ENCODE results near the gene MTHFSD. TPM values are rescaled to one million over a fixed set of nuclear protein-coding genes. Genes with fewer than 3 reads are reported as not detected.

Gene MTHFSD
- polyA plus RNA-seq, 1 donor = 11.9 TPM

DNA sequence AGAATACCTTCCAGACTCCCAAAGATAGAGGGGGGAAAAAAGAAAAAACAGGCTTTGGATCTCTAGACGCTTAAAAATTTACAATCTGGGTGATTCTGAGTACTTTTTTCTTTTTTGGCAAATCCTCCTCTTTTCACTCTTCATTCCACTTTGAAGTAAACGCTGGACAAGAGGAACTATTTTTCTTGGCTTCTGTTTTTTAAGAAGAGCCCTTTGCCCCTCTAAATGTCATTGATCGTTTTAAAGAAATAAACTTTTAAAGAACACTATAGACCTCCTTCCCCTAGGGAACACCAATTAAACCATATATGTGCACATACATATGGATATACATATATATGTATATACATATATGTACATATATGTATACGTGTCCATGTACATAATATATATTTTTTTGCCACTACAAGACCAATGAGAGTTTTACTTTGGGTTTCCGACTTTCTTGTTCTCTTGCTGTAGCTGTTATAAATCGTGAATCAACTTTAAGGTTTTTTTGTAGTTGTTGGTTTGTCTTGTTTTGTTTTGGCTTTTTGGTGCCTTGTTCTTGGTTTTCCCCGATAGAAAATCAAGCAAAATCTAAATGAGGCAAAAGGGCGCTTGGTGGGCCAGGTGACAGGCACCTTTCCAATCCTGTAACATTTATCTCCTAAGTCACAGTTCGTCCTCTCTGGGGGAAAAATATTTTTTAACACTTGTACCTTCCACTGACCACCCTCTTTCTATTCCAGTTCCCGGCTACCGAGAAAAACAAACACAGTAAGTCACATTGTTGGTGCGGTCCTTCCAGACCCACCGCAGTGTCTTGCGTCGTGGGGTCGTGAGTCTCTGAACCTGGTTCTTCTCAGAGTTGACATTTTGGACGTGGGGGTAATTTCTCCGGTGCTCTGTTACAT is 40.3 kb downstream of the MTHFSD start:
- no peak for DNase-seq (ENCODE audit: low read depth)

DNA sequence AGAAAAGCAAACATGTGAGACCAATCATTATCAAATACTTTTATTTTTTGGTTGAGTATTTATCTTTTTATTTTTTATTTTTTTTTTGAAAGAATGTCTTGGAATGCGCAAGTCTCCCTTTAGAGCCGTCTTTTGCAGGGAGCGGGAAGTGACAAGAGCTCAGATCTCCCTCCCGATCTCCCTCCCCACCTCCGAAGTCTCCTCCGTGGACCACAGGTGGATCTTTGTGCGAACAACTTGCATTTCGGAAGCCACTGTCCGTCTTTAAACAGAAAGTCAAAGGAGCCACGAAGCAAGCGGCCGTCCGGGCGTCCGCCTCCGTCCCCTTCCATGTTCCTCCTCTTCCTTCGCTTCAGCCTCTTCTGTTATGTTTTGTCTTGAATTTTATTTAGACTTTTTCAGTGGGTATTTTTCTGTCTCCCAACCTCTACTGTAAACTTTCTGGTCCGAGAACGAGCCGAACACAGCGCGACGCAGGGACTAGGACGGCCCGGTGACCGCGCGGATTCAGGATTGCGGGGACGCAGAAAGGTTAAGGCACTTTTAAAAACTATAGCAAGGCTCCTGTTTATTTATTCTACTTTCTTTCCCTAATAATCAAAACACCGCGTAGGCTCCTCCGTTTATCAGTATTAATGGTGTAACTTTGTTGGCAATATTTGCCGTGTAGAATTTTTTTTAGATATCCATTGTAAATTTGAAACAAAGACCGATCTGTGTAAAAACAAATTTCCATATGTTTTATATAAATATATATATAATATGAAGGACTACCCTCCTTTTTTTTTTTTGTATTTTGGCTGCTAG is 41.4 kb downstream of the MTHFSD start:
- no peak for DNase-seq (ENCODE audit: low read depth)

DNA sequence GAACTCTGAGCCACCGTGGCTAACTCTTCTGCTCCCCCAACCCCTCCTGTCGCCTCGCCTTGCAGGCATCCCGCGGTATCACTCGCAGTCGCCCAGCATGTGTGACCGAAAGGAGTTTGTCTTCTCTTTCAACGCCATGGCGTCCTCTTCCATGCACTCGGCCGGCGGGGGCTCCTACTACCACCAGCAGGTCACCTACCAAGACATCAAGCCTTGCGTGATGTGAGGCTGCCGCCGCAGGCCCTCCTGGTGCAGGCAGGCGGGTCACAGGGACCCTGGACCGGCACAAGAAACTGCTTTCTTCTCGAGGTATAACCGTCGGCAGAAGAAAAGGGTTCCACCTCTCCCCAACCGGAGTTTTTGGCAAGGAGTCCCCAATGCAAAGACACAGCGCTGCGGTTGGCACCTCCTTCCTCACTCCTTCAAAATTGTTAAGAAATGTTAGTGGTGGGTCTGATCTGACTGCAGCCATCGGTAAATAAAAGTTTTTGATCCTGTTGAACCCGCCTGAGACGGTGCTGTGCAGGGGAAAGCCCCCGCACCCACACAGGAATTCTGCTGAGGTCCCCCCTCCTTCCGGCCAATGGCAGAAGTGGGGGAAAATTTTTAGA is 42.1 kb downstream of the MTHFSD start:
- DNase-seq (ENCODE audit: low read depth) = no peak

DNA sequence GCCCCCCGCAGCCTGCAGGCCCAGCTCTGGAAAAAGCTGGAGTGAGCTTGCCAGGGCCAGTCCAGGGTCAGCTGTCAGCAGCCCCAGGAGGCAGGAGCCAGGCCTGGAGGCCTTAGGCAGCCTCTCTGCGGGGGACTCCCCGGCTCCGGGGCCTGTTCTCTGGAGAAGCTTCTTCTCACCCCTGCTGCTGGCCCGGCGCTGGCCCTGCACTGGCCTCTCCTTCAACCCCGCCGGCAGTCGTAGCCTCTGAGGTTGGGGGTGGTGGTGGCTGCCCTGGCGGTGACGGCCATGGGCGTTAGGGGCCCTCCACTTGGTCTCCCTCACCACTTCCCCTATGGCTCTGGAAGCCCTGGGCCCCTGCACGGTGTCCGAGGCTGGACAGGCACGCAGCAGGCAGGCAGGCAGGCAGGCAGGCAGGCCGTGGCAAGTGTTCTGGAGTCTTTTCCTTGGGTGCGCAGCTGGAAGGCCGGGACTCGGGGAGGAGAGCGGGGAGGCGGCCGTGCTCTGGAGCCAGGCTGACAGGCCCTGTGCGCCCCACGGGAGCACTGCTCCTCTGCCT is 42.7 kb downstream of the MTHFSD start:
- DNase-seq (ENCODE audit: low read depth) = no peak

DNA sequence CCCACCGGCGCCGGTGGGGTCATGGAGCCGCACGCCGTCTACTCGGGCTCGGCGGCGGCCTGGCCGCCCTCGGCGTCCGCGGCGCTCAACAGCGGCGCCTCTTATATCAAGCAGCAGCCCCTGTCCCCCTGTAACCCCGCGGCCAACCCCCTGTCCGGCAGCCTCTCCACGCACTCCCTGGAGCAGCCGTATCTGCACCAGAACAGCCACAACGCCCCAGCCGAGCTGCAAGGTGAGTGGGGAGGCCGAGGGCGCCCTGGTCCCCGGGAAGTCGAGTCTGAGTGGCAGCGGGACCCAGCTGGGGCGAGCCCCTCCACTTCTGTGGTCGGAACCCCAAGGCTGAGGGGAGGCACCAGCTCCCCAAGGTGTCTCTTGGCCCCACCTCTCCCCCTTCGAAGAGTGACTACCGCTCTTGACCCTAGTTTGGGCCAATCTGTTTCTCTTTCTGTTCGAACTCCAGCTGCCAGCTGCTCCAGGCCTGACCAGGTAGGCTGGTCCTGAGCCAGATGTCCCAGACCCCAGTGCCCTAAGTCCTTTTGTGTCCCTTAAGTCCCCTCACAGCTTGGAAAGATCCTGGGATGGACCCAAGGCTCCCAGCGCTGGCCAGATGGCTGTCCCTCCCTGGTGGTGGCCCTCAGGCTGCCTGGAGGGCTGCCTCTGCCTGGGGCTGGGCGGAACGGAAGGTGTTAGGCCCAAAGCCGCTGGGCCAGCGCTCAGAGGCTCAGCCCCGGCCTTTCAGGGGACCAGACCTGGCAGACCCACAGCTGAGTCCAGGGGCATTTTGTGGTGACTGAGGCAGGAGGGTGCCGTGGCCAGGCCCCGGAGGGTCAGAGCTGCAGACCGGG is 43.5 kb downstream of the MTHFSD start:
- DNase-seq (ENCODE audit: low read depth) = no peak

DNA sequence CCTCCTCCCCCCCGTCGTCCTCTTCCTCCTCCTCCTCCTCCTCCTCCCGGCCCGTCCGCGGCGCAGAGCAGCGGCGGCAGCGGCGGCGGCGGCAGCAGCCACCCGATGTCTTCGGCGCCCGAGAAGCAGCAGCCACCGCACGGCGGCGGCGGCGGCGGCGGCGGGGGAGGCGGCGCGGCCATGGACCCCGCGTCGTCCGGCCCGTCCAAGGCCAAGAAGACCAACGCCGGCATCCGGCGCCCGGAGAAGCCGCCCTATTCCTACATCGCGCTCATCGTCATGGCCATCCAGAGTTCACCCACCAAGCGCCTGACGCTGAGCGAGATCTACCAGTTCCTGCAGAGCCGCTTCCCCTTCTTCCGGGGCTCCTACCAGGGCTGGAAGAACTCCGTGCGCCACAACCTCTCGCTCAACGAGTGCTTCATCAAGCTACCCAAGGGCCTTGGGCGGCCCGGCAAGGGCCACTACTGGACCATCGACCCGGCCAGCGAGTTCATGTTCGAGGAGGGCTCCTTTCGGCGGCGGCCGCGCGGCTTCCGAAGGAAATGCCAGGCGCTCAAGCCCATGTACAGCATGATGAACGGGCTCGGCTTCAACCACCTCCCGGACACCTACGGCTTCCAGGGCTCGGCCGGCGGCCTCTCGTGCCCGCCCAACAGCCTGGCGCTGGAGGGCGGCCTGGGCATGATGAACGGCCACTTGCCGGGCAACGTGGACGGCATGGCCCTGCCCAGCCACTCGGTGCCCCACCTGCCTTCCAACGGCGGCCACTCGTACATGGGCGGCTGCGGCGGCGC is 44.4 kb downstream of the MTHFSD start, which contains the start of gene FOXF1:
Gene FOXF1, plus strand, starts transcription at position 63 of the 797 bp plus-strand sequence. Its CDS starts 43 bp downstream, at position 106.
- no peak for DNase-seq (ENCODE audit: low read depth)

DNA sequence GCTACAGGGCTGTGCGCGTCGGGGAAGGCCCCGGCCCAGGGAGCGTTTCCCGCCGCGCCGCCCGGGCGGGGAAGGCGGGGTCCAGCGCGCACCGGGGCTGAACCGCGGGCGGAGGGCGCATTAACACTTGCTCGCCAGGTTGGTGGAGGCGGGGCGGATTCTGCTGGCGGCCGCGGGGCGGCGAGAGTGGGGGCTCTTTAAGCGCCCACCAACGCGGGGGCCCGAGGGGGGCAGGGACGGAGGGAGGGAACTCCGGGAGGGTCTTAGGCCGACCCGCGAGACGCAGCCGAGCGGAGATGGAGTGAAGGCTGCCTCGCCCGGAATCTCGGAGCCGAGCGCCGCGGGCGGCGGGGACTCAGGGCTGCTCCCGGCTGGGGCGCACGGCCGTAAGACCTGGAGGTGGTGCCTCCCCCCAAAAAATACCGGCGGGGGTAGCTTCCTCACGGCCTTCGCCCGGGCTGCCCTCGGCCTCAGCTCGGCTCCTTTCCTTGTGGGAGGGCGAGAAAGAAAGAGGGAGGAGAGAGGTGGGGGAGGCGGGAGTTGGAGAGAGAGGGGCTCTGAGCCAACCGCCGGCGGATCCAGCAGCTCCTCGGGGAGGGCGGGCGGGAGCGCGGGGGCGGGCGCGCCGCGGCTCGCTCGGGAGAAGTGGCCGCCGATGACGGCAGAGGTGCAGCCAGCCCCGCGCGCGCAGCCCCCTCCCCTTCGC is 45.1 kb downstream of the MTHFSD start:
- no peak for DNase-seq (ENCODE audit: low read depth)

DNA sequence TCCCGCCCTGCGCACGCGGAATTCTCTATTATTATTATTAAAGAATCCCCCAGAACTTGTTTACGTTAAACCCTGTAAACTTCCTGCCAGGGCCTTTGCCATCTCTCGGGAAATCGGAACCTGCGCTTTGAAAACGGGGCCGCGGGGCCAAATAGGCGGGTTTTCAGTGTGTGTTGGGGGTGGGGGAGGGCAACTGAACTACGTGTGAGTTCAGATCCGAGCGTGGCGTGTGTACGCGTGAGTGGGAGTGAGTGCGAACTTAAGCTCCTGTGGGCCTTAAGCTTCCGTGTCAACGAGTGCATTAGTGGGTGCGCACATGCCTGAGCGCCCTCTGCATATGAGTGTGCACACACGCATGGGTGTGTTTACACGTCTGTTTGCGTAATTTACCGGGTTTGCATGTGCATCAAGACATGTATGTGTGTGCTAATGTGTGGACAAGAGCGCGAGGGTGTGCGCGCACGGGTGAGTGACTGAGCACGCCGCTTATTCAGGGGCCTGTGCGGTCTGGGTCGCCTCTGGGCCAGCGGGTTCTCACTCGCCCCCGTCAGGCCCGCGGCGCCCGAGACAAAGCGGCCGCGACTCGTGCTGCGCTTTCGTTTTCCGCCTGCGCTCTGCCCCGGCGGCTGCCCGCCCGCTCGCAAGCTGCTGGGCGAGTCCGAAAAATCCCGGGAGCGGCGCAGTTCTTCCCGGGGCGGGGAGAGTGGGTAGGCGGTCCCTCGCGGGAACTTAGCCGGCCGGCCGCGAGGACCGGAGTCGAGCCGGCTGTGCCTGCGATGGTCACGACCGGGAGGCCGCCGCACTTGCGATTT is 45.9 kb downstream of the MTHFSD start:
- DNase-seq (ENCODE audit: low read depth) = no peak

DNA sequence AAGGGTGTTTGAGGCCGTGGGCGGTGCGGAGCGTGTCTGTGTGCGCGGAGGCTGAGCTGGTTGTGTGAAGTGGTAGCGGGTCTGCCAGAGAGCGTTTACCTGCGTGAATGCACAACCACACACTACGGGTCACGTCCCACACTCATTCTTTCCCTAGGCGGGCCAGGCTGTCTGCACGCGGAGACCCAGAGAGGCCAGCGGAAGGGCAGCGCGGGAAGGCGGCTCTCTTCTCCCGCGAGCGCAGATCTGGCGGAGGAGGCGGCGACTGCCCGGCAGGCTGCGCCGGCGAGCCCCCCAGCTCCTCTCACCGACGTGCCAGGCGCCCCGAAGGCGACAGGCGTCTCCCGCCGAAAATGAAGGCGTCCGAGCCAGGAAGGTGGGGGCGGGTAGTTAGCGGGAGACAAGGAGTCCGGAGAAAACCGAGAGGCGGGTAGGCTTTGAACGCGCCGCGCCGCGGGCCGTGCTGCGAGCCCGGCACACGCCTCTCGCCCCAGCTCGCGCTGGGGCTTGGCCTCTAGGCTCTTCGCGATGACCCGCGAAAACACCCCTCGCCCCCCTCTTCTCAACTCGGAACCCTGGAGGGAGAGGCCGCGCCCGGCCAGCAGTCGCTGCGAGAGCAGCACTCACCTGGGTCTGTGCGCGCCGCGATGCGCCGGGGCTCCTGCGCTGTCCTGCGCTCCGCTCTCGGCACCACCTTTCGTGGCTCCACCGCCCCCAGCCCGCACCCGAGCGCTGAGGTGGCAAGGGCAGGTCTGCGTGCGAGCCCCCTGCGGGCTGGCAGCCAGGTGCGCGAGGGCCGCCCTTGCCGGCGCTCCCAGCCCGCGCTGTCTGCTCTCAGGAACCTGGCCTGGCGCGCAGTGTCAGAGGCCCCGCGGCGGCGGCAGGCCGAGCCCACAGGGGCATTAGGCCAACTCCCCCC is 46.7 kb downstream of the MTHFSD start:
- DNase-seq (ENCODE audit: low read depth) = no peak

DNA sequence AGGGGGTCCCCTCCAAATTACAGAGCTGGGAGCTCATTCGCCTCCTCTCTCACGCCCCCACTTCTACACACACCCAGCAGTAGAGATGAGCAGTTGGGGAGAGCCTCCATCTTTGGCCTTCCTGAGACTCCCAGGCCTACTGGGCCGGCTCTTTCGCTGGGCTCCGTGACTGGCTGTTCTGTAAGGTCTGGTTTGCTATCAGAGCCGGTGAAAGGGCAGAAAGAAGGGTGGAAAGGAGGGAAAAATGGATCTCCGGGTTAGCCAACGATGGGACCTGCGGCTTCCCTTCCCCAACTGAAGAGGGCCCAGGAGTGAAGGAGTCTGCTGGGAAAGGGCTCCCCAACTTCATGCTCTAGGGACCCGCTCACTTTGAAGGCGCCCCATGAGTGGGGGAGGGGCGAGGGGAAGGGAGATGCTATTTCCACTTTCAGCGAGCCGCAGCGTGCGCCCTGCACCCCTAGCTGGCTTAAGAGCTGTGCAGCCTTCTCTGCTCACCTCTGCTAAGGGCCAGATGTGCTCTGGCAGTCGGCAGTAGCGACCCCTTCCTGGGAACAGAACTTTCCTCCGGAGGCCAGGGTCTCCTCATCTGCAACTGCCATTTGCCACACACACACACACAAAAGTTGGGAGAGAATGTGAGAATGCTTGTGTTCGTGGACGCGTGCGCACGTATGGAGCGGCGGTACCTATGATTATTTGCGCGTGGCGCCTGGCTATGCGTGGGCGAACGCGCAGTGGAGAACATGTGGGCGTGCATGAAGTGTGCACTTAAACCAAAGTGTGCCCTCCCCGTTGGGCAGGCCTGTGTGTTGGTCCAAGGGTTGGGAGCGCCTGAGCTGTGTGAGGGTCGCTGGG is 47.6 kb downstream of the MTHFSD start:
- DNase-seq (ENCODE audit: low read depth) = no peak

DNA sequence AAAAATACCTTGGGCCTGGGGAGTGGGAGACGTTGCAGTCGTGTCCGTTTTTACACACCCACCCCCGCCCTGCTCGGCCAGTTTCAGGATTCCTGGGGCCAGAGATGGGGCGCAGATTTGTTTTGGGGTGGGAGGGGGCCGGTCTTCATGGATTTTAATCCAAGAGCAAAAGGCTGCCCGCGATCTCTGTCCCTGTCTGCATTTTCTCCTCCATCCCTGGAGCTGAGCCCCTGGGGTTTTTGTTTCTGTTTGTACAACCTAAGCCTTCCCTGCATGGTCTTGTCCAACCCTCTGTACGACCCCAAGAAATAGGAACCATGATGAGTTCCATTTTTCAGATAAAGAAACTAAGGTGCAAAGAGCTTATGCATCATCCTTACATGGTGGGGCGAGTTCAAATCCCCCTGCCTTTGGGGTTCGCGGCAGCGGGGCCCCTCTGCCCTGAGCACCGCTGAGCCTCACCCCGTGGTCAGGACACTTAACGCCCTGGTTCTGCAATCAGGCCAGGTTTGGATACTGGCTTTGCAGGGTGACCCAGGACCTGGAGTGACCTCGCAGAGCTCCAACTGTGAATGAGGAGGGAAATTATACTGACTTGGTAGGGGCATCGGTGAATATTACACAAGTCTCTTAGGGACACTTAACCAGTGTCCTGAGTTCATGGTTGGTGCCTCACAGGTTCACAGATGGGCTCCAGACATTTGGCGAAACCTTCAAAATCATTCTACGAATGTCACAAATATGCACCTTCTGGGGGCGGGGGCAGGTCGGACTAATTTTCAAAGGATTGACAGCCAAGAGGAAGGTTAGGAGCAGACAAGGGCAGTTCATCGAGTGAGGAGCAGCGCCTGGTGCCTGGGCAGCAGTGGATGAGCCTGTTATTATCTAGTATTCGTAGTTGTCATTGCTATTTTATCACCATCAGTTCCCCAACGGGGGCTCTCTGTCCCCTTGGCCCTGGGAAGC is 48.9 kb downstream of the MTHFSD start:
- no peak for DNase-seq (ENCODE audit: low read depth)

DNA sequence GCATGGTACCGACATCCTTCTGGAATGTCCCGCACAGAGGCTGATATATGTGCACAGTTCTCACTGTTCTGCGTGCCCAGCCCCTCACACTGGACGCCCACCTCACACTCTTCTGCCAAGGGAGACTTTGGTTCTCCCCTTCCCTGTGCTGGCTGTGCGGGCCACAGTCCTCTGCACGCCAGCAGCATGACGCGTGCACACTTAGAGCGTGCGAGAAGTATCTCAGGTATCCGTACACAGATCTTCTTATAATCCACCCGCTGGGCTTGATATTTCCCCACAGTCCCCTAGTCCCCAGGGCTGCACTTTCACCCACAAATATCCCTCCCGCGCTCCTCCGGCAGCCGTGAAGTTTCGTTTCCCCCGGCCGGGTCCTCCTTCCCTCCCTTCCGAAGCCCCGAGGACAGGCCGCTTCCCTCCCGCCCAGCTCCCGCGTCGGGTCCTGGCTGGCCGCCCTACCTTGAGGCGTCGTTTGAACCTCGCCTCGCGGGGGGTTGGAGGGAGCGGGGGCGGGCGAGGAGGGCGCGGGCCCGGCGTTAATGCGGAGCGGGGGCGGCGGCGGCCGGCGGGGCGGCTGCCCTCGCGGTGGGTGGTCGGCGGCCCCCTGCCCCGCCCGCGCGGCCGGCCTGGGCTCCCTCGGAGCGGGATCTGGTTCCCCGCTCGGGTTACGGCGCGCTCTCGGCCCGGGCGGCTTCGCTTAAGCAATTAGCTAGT is 49.7 kb downstream of the MTHFSD start:
- DNase-seq (ENCODE audit: low read depth) = no peak

DNA sequence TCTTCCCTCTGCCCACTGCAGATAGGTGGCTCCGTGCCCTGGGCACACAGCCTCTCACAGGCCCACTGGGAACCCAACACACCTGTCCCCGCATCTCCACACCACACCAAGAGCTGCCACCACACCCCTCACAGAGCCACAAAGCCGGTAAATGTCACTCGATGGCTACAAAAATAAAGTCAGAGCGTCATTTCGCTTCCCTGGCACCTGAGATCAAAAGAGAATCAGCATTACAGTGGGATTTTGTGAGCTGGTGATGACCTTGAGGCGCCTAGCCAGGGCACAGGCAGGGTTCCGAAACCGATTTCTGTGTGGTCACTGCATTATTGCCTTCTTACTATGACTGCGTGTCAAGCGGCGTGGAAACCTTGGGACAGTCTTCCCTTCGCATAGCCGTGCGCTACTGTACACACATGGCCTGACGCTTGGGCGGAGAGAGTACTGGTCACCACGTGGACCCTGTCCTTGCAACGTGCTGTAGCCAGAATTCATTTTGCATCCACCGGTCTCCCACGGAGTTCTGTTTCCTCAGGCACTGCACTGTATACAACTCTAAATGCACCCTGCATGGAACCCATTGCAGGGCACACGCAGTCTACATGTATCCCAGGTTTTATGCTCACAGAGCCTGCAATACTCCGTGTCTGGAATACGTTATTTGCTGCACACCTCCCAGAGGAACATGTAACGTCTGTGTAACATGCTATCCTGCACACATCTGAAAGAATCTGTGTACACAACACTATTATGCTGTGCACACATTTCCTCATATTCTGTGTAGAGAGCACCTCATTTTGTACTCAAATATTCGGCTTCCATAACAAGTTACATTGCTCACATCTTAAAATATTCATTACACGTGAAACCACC is 50.5 kb downstream of the MTHFSD start:
- no peak for DNase-seq (ENCODE audit: low read depth)

DNA sequence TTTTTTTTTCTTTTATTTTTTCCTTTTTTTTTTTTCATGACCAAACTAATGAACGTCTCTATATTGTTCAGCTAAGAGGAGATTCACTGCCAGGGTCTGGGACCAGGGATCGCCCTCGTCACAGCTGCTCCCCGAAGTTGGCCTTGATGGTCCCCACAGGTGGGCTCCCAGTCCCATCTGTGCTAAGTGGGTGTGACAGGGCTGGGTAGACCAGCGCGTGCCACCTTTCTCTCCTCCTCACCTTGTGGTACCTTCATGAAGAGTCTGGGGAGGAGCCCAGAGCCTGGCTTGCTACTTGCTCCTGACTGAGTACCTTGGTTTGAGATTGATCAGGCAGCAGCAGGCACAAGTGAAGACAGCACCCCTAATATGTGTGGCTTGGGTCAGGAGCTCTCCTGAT is 51.2 kb downstream of the MTHFSD start:
- no peak for DNase-seq (ENCODE audit: low read depth)

Data from forelimb muscle (tissue), 1 donor.